Smooth muscle cell of the brain vasculature (primary cell): ENCODE results near the gene CHCHD2.
A peak's percentile ranks its signal among the peaks of the same experiment; 100 is the strongest.
"Not testable (repeated sequence)": the region's sequence is repeated elsewhere in the genome, so short reads cannot be mapped to it uniquely, and the experiment has no call there.

Experiments
- DNase-seq: peaks from one replicate; pipeline ENCODE4 v3.0.0-alpha.2; 2012; ENCODE audit warnings: low read depth, low spot score

The CHCHD2 gene

DNA sequence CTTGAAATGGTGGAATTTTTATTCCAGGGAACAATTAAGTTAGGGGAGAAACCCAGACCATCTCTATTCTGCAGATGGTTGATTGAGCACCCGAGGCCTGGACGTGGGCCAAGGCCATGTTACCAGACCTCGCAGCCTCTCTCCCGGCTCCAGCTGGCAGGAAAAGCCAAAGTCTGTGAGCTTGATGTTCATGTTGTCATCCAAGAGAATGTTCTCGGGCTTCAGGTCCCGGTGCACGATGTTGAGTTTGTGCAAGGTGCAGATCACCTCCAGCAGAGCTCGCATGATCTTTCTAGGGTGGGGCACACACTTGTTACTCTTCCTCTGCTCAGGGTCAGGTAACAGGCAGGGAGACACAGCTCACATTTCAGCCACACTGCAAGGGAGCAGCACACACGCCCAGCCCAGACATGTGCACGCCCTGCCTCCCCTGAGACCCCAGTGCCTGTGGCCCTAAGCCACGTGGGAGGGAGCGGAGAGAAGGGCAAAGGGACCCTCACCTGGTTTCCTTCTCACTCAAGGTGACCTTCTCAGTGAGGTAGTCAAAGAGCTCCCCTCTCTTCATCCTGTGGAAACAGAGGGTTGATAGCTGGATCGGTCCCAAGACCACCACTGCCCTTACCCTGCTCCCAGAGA, 23.0 kb downstream of the CHCHD2 start:
- no peak for DNase-seq

DNA sequence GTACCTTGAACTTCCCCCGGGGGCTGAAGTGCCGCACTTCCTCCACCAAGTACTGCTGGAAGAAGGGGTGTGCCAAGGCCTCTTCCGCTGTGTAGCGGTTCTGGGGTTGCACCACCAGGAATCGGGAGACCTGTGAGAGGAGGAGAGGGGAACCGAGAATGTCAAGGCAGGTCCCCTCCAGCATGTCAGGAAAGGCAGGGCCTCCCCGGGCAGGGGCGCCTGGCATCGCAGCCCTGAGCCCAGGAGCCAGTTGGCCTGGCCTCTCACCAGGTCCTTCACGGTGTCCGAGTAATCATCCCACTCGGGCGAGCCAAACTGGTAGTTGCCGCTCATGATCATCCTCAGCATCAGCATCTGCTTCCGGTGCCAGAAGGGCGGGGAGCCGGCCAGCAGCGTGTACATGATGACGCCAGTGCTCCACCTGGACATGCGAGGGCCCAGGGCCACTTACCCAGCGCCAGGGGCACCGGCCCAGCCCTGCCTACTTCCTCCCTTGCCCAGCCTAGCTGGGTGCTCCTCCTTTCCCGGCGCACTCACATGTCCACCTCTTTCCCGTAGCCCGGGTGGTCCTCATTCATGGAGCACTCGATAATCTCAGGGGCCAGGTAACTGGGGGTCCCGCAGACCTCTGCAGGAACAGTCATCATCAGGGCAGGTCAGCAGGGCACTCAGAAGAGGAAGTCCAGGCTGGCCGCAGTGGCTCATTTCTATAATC, 24.5 kb downstream of the CHCHD2 start:
- no peak for DNase-seq

DNA sequence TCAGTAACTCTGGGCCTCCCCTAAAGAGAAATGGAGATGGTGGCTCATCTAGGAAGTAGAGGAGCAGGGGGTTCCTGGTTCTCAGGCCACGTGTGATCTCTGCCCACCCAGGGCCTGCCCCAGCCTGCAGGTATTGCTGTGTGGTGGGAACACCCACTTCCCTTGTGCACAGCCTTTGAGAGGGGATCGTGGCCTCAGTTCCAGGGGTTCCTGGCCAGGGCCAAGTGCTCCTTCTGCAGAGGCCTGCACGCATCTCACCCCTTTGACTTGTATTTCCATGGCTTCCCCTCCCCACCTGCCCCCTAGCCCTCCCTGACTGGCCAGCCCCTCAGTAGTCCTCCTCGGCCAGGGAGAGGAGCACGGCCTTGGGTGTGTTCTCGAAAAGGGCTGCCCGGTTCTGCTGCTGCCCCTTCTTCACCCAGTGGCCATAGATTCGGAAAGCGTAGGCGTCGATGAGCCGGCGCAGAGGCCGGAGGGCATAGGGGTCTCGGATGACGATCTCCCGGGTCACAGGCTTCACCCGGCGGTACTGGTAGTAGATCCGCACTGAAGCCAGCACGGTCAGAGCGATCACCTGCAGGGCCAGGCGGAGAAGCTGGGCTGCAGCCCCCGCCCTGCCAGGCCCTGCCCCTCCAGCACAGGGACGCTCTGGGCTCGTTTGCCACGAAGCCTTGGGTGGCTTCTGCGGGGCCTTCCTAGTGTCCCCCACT, 25.4 kb downstream of the CHCHD2 start:
- not testable (repeated sequence) for DNase-seq

DNA sequence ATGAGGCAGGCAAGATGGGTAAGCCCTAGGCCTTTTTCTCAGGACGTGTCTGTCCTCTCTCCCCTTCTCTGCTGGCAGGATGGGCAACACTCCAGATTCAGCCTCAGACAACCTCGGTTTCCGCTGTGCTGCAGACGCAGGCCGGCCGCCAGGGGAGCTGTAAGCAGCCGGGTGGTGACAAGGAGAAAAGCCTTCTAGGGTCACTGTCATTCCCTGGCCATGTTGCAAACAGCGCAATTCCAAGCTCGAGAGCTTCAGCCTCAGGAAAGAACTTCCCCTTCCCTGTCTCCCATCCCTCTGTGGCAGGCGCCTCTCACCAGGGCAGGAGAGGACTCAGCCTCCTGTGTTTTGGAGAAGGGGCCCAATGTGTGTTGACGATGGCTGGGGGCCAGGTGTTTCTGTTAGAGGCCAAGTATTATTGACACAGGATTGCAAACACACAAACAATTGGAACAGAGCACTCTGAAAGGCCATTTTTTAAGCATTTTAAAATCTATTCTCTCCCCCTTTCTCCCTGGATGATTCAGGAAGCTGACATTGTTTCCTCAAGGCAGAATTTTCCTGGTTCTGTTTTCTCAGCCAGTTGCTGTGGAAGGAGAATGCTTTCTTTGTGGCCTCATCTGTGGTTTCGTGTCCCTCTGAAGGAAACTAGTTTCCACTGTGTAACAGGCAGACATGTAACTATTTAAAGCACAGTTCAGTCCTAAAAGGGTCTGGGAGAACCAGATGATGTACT, 26.7 kb downstream of the CHCHD2 start:
- DNase-seq: peak; percentile 43

DNA sequence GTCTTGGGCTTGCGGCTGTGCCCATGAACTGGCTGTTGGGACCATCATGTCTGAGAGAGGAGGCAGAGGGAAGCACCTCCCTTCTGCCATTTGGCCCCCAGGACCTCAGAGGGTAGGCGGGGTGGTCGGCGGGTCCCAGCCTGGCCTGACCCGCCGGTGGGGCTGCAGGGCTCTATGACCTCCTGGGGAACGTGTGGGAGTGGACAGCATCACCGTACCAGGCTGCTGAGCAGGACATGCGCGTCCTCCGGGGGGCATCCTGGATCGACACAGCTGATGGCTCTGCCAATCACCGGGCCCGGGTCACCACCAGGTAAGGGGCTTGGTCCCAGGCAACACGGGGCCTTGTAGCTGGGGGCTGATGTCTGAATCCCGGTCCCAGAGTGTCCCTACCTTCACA, 28.1 kb downstream of the CHCHD2 start:
- DNase-seq: no peak

DNA sequence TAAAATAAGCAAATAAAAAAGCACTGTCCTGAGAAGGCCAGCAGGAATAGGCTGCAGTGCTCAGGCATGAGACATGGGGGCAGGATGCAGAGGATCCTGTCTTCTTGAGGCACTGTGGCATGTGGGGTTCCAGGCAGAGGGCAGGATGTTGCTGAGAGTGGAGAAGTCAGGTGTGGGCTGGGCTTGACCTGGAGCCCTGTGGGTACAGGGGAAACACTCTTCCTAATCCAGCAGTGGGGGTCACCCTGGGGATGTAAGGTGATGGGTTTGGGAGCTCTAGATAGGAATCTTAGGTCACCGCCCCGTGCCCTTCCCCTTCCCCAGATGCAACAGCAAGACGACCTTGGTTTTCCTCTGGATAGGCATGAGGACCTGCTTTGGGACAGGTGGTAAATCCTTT, 28.6 kb downstream of the CHCHD2 start:
- no peak for DNase-seq

DNA sequence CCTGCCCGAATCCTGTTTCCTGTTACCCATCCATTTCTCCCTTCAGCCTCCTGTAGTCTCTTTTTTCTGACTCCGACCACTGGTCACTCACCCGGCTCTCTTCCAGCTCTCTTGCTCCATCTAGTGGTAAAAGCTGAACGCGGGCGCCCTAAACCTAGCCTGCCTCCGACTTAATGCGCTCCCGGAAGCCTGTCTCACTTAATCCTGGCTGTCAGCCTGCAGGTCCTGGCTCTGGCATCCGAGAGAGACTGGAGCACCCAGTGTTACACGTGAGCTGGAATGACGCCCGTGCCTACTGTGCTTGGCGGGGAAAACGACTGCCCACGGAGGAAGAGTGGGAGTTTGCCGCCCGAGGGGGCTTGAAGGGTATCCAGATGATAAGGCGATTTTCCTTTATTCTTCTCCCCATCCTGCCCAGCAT, 31.9 kb downstream of the CHCHD2 start:
- DNase-seq: peak; percentile 43

DNA sequence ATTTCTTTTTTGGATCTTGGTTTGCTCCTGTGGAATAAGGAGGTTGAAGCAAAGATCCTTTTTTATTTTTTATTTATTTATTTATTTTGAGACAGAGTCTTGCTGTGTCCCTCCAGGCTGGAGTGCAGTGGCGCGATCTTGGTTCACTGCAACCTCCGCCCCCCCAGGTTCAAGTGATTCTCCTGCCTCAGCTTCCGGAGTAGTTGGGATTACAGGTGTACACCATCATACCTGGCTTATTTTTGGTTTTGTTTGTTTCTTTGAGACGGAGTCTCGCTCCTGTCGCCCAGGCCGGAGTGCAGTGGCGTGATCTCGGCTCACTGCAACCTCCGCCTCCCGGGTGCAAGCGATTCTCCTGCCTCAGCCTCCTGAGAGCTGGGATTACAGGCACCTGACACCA, 39.9 kb downstream of the CHCHD2 start:
- DNase-seq: not testable (repeated sequence)

DNA sequence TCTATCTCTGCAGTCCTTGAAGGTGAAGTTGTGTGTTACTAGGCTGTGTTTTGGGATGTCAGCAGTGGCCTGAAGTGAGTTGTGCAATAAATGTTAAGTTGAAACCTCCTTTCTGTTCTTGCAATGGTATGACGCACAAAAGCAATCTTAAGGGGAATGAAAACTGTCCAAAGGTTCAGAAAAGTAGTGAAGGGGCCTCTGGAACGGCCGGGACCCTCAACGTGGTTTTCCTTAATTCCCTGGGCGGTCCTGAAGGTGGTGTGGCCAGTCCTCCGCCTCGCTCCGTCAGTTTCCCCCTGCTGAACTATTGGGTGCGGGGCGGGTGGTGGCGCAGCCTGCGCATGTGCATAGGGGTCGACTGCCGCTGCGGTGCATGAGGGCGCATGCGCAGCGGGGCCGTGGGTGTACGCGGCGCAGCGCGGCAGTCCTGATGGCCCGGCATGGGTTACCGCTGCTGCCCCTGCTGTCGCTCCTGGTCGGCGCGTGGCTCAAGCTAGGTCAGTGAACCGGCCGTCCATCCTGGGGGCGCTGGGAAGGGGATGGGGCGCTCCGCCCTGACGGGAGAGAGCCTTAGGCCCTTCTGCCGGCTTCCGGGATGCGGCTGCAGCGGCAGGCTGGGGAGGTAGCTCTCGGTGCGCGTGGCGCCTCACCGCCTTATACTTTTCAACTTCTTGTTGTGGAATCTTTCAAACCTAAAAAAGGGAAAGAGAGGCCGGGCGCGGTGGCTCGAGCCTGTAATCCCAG, 42.2 kb downstream of the CHCHD2 start, which contains the start of gene SUMF2:
SUMF2 (plus strand) TSS at position 405 of the 744 bp plus-strand sequence; CDS start at position 431, 26 bp downstream.
- peak; percentile 74 for DNase-seq

DNA sequence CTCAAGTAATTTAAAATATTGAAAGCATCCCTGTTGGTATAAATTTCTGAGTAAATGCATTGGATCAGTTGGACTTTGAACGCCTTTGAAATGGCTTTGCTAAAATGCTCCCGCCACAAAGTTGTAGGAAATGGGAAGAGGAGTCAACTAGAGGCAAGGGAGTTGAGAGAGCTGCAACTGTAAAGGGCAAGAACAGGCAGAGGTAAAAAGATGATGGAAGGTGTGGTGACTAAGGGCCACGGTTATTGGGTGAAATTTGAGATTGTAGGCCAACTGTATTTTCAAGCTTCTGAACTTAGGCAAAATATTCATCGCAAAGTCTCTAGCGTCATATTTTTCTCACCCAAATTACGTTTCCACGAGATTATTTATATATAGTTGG, 42.8 kb downstream of the CHCHD2 start:
- DNase-seq: no peak

DNA sequence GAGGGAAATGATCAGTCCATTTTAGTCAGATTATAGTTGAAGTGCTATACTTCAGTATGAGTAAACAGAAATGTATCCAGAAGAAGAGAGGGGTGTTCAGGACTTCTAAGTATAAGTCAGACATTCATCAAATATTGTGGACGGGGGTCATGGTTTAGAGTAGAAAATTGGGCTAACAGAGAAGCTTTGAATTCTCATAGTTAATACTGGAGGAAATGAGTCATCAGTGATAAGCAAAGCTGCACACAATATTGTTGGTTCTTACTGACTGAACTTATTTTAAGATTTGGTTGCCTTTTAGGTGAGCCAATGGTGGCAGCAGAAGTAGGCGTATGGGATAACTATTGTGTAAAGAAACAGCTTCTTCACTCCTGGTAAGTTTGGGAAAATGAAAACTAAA, 43.9 kb downstream of the CHCHD2 start:
- DNase-seq: no peak

DNA sequence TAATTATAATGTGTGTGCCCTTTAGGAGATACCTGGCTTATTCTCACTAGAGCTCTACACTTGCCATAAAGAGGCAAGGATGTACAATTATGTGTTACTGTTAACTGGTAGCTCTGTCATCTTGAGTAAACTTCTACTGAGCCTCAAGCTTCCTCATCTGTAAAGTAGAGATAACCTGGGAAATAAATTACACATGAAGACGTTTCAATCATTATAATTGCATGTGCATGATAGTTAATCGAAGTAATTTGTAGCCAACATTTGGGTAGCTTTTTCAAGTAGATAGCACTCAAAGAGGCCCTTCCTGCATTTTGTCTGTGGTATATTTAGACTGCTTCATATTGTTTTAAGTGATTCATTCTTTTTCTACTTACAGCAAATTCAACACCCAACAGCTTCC, 52.3 kb downstream of the CHCHD2 start:
- DNase-seq: no peak

DNA sequence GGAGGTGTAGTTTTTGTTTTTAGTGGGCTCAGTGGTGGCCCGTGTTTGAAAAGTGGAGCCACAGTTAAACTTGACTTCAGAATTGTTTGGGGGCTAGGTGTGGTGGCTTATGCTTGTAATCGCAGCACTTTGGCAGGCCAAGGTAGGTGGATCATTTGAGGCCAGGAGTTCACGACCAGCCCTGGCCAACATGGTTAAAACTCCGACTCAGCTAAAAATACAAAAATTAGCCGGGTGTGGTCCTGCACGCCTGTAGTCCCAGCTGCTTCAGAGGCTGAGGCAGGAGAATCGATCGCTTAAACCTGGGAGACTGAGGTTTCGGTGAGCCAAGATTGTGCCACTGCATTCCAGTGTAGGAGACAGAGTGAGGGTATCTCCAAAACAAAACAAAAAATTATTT, 52.9 kb downstream of the CHCHD2 start:
- DNase-seq: no peak
